GM19455 (cell line): Measurements from ENCODE around the gene PRKG1.
"Not testable (repeated sequence)": the region's sequence is repeated elsewhere in the genome, so short reads cannot be mapped to it uniquely, and the experiment has no call there.

Experiments
- ATAC-seq: cut with Tn5 transposase; IDR thresholded peaks from one replicate; pipeline ENCODE4 v1.9.1; 2021; ENCODE audit not compliant: unreplicated experiment

Gene PRKG1

GRCh38 chr10:51313773-51314478, 239.6 kb downstream of the PRKG1 start:
- ATAC-seq: no peak

- no peak for ATAC-seq
Measured at GRCh38 chr10:51314481-51314880, 240.2 kb downstream of the PRKG1 start.

GRCh38 chr10:51318399-51319172, 244.3 kb downstream of the PRKG1 start:
- ATAC-seq: no peak

- ATAC-seq: no peak
Measured at GRCh38 chr10:51319173-51319435, 244.8 kb downstream of the PRKG1 start.

GRCh38 chr10:51321300-51321699, 247.0 kb downstream of the PRKG1 start:
- no peak for ATAC-seq

- no peak for ATAC-seq
Measured at GRCh38 chr10:51321980-51322379, 247.7 kb downstream of the PRKG1 start.

GRCh38 chr10:51325649-51326048, 251.4 kb downstream of the PRKG1 start:
- no peak for ATAC-seq

- no peak for ATAC-seq
Measured at GRCh38 chr10:51326174-51326573, 251.9 kb downstream of the PRKG1 start.

- no peak for ATAC-seq
Measured at GRCh38 chr10:51327432-51327831, 253.1 kb downstream of the PRKG1 start.

- no peak for ATAC-seq
Measured at GRCh38 chr10:51340366-51340765, 266.1 kb downstream of the PRKG1 start.

GRCh38 chr10:51340845-51341610, 266.7 kb downstream of the PRKG1 start:
- no peak for ATAC-seq

- ATAC-seq: not testable (repeated sequence)
Measured at GRCh38 chr10:51341745-51342144, 267.5 kb downstream of the PRKG1 start.

- ATAC-seq: no peak
Measured at GRCh38 chr10:51342381-51342780, 268.1 kb downstream of the PRKG1 start.

- ATAC-seq: no peak
Measured at GRCh38 chr10:51343391-51343790, 269.1 kb downstream of the PRKG1 start.

GRCh38 chr10:51344371-51344770, 270.1 kb downstream of the PRKG1 start:
- no peak for ATAC-seq

GRCh38 chr10:51348622-51349021, 274.3 kb downstream of the PRKG1 start:
- no peak for ATAC-seq

GRCh38 chr10:51357170-51357569, 282.9 kb downstream of the PRKG1 start:
- no peak for ATAC-seq

GRCh38 chr10:51358227-51358626, 283.9 kb downstream of the PRKG1 start:
- ATAC-seq: no peak

GRCh38 chr10:51363415-51363814, 289.1 kb downstream of the PRKG1 start:
- no peak for ATAC-seq

- ATAC-seq: no peak
Measured at GRCh38 chr10:51364674-51365073, 290.4 kb downstream of the PRKG1 start.

GRCh38 chr10:51366044-51366443, 291.8 kb downstream of the PRKG1 start:
- ATAC-seq: no peak

GRCh38 chr10:51367127-51367526, 292.8 kb downstream of the PRKG1 start:
- ATAC-seq: no peak
